HepG2 (cell line): ENCODE results near the gene KPNA3. TPM values are rescaled to one million over a fixed set of nuclear protein-coding genes. Genes with fewer than 3 reads are reported as not detected.
A peak's percentile ranks its signal among the peaks of the same experiment; 100 is the strongest.

Experiments
- ATAC-seq: fragments of 200-7000 bp; cut with Tn5 transposase; 3 replicates; pipeline ENCODE4 v1.9.1; 2020; ENCODE audit warnings: mild to moderate bottlenecking, moderate library complexity
- BruUV-seq: library from RNA; stranded (reverse); fragments of 400-500 nt; replicated peaks from 2 replicates; lab custom pipeline; 2021; lab: Mats Ljungman, UMichigan
- CTCF ChIA-PET: fragments of 300-600 bp; formaldehyde crosslinking; extraction: SDS; loops from one replicate; lab custom pipeline; 2021; ENCODE audit warnings: low total read pairs, inconsistent platforms, low intra/inter-chr PET ratio; lab: Yijun Ruan, JAX
- POLR2A ChIA-PET: fragments of 350-600 bp; sonication (Branson Sonifier 250); formaldehyde crosslinking; loops from one replicate; lab custom pipeline; 2020; ENCODE audit warnings: antibody characterized with exemption, inconsistent platforms; lab: Yijun Ruan, JAX
- DNase-seq: peaks from one replicate; pipeline ENCODE4 v3.0.0-alpha.2; 2015; ENCODE audit warnings: low spot score
- FAIRE-seq: peaks from 3 replicates; lab custom pipeline; 2011; peaks lifted over from hg19 to GRCh38; lab: Jason Lieb, UNC
- H2AFZ ChIP-seq: one replicate; pipeline ENCODE4 v1.6.1; 2011; ENCODE audit warnings: low read length, inconsistent platforms
- H3K27ac ChIP-seq: fragments of 300-600 bp; 3 replicates; pipeline ENCODE4 v1.8.0; 2011; ENCODE audit warnings: mixed run types, mild to moderate bottlenecking, mixed read lengths, low read length, inconsistent platforms; ENCODE audit not compliant: insufficient read depth; ENCODE audit errors: extremely low read length
- H3K27me3 ChIP-seq, 2 experiments: fragments of 200-600 bp in 1 of 2; 2 replicates in 1 of 2; 3 replicates in 1 of 2; pipeline versions ENCODE4 v1.6.0 to v1.8.0; 2011; ENCODE audit warnings: low read length in 2 of 2, mild to moderate bottlenecking in 2 of 2, moderate library complexity in 2 of 2, inconsistent platforms in 1 of 2; ENCODE audit not compliant: insufficient read depth in 2 of 2, control insufficient read depth in 1 of 2
- H3K36me3 ChIP-seq, 2 experiments: fragments of 200-600 bp in 1 of 2; replicated peaks in 1 of 2; 2 replicates in 1 of 2; 3 replicates in 1 of 2; pipeline versions ENCODE4 v1.5.1 to v1.8.0; 2011; ENCODE audit warnings: low read length in 2 of 2, inconsistent platforms in 1 of 2; ENCODE audit not compliant: insufficient read depth in 2 of 2, control insufficient read depth in 1 of 2
- H3K4me1 ChIP-seq: 2 replicates; pipeline ENCODE4 v1.5.1; 2012; ENCODE audit warnings: low read length, inconsistent platforms; ENCODE audit not compliant: insufficient read depth
- H3K4me2 ChIP-seq: 2 replicates; pipeline ENCODE4 v1.6.0; 2011; ENCODE audit warnings: low read depth, low read length, inconsistent platforms
- H3K4me3 ChIP-seq, 3 experiments: fragments of 200-600 bp in 1 of 3; sonication (generic), shearing (Covaris generic) in 1 of 3; replicated peaks in 1 of 3; 2 replicates each; pipeline ENCODE4 v1.5.1; 2011 to 2016; ENCODE audit warnings: low read length in 3 of 3, inconsistent platforms in 2 of 3, low read depth in 2 of 3, mild to moderate bottlenecking in 2 of 3, control low read depth in 1 of 3, mixed read lengths in 1 of 3; ENCODE audit not compliant: insufficient read depth in 1 of 3
- H3K79me2 ChIP-seq: one replicate; pipeline ENCODE4 v1.6.1; 2011; ENCODE audit warnings: low read length, inconsistent platforms; ENCODE audit not compliant: insufficient read depth
- H3K9ac ChIP-seq: 2 replicates; pipeline ENCODE4 v1.6.0; 2011; ENCODE audit warnings: mild to moderate bottlenecking, low read depth, low read length, inconsistent platforms; ENCODE audit not compliant: insufficient read depth
- H3K9me3 ChIP-seq: 2 replicates; pipeline ENCODE4 v1.5.1; 2012; ENCODE audit warnings: mild to moderate bottlenecking, low read length
- H4K20me1 ChIP-seq: 2 replicates; pipeline ENCODE4 v1.6.0; 2011; ENCODE audit warnings: inconsistent platforms, mild to moderate bottlenecking, low read length, moderate library complexity; ENCODE audit not compliant: insufficient read depth
- FLYWCH1 ChIP-seq: sonication (generic); formaldehyde crosslinking; IDR thresholded peaks from 2 replicates; pipeline ENCODE4 v1.8.1; 2023; ENCODE audit warnings: mild to moderate bottlenecking, missing genetic modification reagents
- NFIC ChIP-seq: IDR thresholded peaks from 2 replicates; pipeline ENCODE4 v1.6.1; 2012; ENCODE audit warnings: mild to moderate bottlenecking, low read length, inconsistent platforms
- SAP130 ChIP-seq: IDR thresholded peaks from 2 replicates; pipeline ENCODE4 v1.6.1; 2016; ENCODE audit warnings: low read depth
- SMC3 ChIP-seq: IDR thresholded peaks from 2 replicates; pipeline ENCODE4 v1.6.1; 2011; ENCODE audit warnings: low read length, improper control_type of control experiment
- SP5 ChIP-seq: IDR thresholded peaks from 2 replicates; pipeline ENCODE4 v1.6.1; 2016; ENCODE audit warnings: low read depth, borderline replicate concordance
- STAG1 ChIP-seq: sonication (generic); formaldehyde crosslinking; IDR thresholded peaks from 2 replicates; pipeline ENCODE4 v1.4.0; 2020; ENCODE audit warnings: missing genetic modification reagents
- ZBTB7B ChIP-seq: sonication (generic); formaldehyde crosslinking; IDR thresholded peaks from 2 replicates; pipeline ENCODE4 v1.4.0; 2020; ENCODE audit warnings: missing genetic modification reagents
- WGBS: methylation state at CpG from one replicate; pipeline ENCODE4 v1.1.6; 2017; ENCODE audit warnings: low lambda C conversion rate; 5-methylcytosine and 5-hydroxymethylcytosine counted together
- in situ Hi-C: cut with HindIII; loops from 2 replicates; pipeline ENCODE4 v1.10.0; 2017; ENCODE audit warnings: low pct_unique_long_range_greater_than_20kb; ENCODE audit not compliant: extremely low pct_ligation_motif_present
- intact Hi-C: fragments of 100-400 bp; cut with micrococcal nuclease; formaldehyde crosslinking; loops from one replicate; pipeline ENCODE4 v1.10.0; 2022; ENCODE audit not compliant: unreplicated experiment
- polyA plus RNA-seq, 8 experiments: library from polyadenylated mRNA; depleted of rRNA in 3 of 8; stranded (reverse) in 7 of 8; unstranded in 1 of 8; fragments of >200 nt; fragmentation: Illumina TruSeq in 4 of 8; extraction: Trizol in 4 of 8; gene quantifications; 2 replicates each; pipeline versions ENCODE4 v1.2.1 to v1.2.3, GENCODE V29; 2011 to 2016; ENCODE audit warnings: low read depth in 4 of 8, missing spikeins in 1 of 8, mixed read lengths in 1 of 8; ENCODE audit not compliant: insufficient read depth in 1 of 8
- total RNA-seq, 5 experiments: library from RNA; depleted of rRNA; stranded (reverse); fragments of >200 nt; fragmentation: Illumina TruSeq; extraction: Trizol; gene quantifications; 2 replicates each; pipeline ENCODE4 v1.2.3, GENCODE V29; 2016; ENCODE audit warnings: low read depth in 1 of 5
- TF ChIP-seq, protein P1 (sequence below): sonication (generic); formaldehyde crosslinking; IDR thresholded peaks from 2 replicates; pipeline ENCODE4 v1.5.0; 2020; ENCODE audit warnings: mild to moderate bottlenecking, missing genetic modification reagents, moderate library complexity
- TF ChIP-seq, protein P2 (sequence below): IDR thresholded peaks from 2 replicates; pipeline ENCODE4 v1.6.1; 2012; ENCODE audit warnings: low read depth, low read length, improper control_type of control experiment
- TF ChIP-seq, protein P3 (sequence below): sonication (generic); IDR thresholded peaks from 2 replicates; pipeline ENCODE4 v1.6.1; 2016; ENCODE audit warnings: low read depth, borderline replicate concordance

Gene KPNA3
- total and polyA plus RNA-seq, 2 of the 13 experiments (the other 11 are each of a cell fraction or from before 2014, with no cell fraction given) = 13.0 to 28.9 TPM

DNA sequence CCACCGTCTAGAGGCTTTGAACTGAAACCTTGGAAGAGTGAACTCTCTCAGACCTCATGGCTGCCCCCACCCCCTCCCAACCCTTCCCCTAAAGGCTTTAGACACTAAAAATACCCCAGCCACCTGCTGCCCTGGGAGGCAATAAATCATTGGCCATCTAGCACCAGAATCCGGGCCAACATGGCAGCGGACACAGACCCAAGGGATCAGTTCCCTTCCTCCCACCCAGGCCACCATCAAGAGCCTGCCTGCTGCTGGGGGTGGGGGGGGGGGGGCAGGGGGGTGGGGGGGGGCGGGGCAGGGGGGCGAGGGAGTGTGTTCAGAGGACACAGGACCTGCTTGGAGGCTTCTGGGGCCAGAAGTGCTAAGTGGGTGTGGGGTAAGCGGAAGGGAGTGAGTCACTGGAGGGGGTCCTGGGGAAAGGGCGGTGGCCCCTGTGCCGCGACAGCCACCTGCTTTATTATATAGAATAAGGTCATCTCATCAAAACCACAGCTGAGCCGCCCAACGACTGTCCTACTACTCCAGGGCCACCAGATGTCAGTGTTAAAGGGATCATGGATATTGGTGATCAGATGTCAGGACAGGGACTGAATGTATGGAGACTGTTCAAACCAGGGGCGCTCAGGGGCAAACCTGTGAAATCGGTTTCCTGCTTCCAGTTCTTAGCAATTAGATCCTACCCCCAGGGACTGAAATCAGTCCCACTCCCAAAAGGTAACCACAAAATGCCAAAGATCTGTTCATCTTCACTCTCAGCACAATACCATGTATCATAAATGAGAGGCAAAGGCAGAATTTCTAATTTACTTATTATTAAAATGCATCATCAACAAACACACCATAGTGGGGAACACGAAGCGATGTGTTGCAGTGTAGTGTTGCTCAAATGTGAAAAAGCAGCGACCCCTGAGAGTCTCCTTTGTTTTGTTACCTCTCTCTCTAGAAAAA is 139.9 kb downstream of the KPNA3 start:
- Histone ChIP-seq H4K20me1 (no peaks in the 10 kb centered on the region), H3K27ac (no peak overlapping the region), H3K4me1 (peaks cover 5% of the 10 kb centered on the region; the same call in 1 of the 2 replicates), H3K27me3 (no peaks in the 10 kb centered on the region), H3K9ac (no peak overlapping the region), H3K4me3 (no peak overlapping the region), H3K36me3 (no peaks in the 10 kb centered on the region), H3K4me2 (no peak overlapping the region), H2AFZ (no peak overlapping the region), H3K9me3 (no peaks in the 10 kb centered on the region), H3K79me2 (no peaks in the 10 kb centered on the region)
- DNase-seq (peak; percentile 70), FAIRE-seq (peak; percentile 64), ATAC-seq (peak; percentile 94)
- BruUV-seq = no TSS peak
- 43% methylated on average over 14 of the region's 16 CpGs for WGBS
- CTCF ChIA-PET = interaction anchor here (0.7 kb wide), 1 partner anchor 196 kb away, joined by 3 read pairs; no protein-coding TSS in a partner anchor
- in situ Hi-C loops (loop anchor here (25.0 kb wide), 3 partner anchors 1160 to 1410 kb away; partner anchors contain the start of gene RNASEH2B), intact Hi-C loops (loop anchor here (1.0 kb wide), 1 partner anchor 196 kb away; no protein-coding TSS in a partner anchor)
- TF ChIP-seq SP5 (CRISPR knock-in tag) (no peak), SAP130 (CRISPR knock-in tag) (0 out of 2 replicates have a peak, but pooled peaks have one; percentile 16), SMC3 (peak; percentile 77), STAG1 (CRISPR knock-in tag) (peak; percentile 85), NFIC (no peak), ZBTB7B (no peak), FLYWCH1 (CRISPR knock-in tag) (no peak)
- TF ChIP-seq, protein P1, sequence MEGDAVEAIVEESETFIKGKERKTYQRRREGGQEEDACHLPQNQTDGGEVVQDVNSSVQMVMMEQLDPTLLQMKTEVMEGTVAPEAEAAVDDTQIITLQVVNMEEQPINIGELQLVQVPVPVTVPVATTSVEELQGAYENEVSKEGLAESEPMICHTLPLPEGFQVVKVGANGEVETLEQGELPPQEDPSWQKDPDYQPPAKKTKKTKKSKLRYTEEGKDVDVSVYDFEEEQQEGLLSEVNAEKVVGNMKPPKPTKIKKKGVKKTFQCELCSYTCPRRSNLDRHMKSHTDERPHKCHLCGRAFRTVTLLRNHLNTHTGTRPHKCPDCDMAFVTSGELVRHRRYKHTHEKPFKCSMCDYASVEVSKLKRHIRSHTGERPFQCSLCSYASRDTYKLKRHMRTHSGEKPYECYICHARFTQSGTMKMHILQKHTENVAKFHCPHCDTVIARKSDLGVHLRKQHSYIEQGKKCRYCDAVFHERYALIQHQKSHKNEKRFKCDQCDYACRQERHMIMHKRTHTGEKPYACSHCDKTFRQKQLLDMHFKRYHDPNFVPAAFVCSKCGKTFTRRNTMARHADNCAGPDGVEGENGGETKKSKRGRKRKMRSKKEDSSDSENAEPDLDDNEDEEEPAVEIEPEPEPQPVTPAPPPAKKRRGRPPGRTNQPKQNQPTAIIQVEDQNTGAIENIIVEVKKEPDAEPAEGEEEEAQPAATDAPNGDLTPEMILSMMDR (CRISPR knock-in tag) = peak; percentile 78
- TF ChIP-seq, protein P2, sequence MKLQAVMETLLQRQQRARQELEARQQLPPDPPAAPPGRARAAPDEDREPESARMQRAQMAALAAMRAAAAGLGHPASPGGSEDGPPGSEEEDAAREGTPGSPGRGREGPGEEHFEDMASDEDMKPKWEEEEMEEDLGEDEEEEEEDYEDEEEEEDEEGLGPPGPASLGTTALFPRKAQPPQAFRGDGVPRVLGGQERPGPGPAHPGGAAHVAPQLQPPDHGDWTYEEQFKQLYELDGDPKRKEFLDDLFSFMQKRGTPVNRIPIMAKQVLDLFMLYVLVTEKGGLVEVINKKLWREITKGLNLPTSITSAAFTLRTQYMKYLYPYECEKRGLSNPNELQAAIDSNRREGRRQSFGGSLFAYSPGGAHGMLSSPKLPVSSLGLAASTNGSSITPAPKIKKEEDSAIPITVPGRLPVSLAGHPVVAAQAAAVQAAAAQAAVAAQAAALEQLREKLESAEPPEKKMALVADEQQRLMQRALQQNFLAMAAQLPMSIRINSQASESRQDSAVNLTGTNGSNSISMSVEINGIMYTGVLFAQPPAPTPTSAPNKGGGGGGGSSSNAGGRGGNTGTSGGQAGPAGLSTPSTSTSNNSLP = 0 out of 2 replicates have a peak, but pooled peaks have one; percentile 13
- TF ChIP-seq, protein P3, sequence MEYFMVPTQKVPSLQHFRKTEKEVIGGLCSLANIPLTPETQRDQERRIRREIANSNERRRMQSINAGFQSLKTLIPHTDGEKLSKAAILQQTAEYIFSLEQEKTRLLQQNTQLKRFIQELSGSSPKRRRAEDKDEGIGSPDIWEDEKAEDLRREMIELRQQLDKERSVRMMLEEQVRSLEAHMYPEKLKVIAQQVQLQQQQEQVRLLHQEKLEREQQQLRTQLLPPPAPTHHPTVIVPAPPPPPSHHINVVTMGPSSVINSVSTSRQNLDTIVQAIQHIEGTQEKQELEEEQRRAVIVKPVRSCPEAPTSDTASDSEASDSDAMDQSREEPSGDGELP = peak; percentile 10; the same call in 1 of the 2 replicates
- POLR2A ChIA-PET = no interaction called here
